Stimulated activated CD4-positive, alpha-beta T cell treated with anti-CD3 and anti-CD28 coated beads, Interleukin-1b, Interleukin-23, amount 100 ng/mL, for 1 hour (primary cell): Measurements from ENCODE around the gene RNF214.

ENCODE experiments used
- DNase-seq, 2 donors: peaks; one replicate each; pipeline ENCODE4 v3.0.0-alpha.2; 2020; ENCODE audit warnings: low read depth in 2 of 2

The RNF214 gene

DNA sequence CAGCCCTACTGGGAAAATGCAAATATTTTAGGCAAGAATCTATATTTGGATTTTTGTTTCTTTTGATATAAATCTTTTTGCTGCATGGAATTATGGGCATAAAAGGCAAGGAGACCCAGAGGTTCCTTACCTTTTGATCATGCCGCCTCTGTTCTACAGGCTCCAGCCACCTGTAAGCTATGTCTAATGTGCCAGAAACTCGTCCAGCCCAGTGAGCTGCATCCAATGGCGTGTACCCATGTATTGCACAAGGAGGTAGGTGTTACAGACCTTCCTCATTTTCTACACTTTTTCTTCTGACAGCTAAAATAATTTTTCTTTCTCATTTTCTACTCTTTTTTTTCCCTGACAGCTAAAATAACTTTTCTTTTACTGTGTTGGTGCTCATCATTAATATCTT, 50.5 kb downstream of the RNF214 start:
- DNase-seq: no peak

DNA sequence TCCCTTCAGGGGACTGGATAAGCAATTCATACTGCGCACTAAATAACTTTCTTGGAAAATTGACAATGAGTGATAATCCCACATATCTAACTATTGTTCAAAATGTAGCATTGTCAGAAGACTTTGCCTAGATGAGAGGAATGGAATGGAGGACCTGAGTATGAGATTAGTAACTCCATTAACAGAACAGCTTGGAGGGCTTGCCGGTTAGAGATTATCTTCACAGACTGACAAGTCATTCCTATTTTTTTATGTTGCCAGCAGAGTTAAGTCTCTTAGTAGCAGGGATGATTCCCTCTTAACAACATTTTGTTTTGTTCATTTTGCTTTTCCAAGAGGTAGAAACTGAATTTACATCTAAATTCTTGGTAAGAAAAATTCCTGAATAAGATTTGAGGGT, 51.6 kb downstream of the RNF214 start:
- DNase-seq: no peak

DNA sequence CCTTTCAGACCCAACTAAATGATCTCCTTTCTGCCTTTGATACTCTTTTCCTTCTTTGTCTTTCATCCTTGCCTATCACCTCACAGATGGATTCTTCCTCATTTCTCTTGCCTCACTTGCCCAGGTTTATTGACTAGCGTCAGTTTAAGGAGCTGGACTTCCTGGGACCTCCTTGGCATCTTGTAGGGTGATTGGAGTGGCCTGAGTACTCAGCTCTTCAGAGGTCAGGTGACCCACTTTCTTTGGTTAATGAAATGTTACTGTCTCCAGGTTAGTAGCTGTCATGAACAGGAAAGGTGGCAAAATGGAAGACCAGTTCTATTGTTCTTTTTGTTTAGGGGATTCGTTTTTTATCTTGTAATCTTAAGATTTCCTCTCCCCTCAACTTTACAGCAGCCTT, 54.1 kb downstream of the RNF214 start:
- DNase-seq: no peak

DNA sequence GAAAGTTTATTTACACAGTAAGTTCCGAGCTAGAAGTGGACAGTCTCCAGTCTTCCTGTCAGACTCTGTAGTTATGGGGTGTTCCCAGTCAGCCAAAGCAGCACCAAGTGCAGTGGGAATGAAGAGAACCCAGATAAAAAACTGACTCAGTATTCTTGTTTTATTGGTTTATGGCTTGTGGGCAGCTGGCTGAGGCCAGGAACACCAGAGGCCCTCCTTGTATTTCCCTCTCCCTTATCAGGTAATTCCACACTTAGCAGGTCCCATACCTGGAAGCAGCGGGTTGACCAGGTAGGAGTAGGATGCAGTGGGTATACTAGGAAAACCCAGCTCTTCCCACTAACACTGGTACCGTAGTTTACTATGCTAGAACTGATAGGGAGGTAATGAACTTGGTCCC, 55.2 kb downstream of the RNF214 start:
- no peak for DNase-seq

DNA sequence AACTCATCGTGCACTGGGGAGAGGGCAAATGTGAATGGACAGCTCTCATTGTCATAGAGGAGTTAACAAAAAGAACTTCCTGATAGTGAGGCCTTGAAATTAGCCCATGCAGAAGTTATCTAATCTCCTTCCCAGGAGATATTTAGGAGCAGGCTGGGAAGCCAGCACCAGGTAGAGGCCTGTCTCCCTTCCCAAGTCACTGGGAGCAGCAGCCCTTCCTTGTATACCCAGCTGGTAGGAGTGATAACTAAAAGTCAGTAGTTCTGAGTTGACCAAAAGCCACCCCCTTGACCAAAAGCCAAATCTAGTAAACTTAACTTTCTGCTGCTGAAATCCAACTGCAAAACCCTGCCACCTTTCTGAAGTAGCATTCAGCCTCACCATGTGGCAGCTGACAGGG, 57.3 kb downstream of the RNF214 start:
- DNase-seq: no peak

DNA sequence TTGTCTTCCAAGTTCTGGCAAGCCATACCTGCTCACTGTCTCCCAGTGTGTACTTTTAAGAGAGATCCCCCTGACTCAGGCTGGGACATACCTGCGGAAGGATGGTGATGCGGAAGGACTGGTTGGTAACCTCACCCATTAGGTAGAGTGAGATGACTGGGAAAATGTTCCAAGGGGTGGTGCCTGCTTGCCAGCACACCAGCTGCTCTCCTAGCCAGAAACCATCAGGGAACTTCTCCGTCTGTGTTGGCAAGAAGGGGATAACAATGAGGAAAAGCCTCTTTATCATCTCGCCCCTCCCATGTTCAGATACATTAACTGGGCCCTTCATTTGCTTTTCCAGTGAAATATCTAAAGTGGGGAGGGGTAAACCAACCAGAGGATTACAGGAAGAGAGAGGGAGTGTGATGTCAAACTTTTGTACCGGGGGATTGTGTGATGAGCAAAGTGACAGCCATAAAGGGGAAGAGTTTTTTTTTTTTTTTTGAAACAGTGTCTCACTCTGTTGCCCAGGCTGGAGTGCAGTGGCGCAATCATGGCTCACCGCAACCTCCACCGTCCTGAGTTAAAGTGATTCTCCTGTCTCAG, 58.4 kb downstream of the RNF214 start, which contains the start of gene BACE1-AS:
TSS of gene BACE1-AS (plus strand) at position 538 of the 588 bp plus-strand sequence.
- no peak for DNase-seq

DNA sequence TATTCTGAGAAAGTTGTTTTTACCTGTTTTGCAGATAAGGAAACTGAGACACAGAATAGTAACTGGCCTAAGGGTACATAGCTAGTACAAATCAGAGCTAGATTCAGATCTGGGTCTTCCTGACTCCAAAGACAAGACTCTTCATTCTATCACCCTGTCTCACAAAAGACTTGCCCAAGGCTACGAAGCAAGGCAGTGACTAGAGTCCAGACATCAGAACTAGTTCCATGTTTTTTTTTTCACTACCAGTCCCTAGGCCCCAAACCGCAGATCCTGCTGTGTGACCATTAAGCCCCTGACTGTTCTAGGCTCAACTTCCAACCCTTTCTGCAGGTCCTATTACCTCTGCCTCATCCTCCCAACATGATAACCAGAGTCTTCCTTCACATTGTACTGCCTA, 60.1 kb downstream of the RNF214 start:
- no peak for DNase-seq

DNA sequence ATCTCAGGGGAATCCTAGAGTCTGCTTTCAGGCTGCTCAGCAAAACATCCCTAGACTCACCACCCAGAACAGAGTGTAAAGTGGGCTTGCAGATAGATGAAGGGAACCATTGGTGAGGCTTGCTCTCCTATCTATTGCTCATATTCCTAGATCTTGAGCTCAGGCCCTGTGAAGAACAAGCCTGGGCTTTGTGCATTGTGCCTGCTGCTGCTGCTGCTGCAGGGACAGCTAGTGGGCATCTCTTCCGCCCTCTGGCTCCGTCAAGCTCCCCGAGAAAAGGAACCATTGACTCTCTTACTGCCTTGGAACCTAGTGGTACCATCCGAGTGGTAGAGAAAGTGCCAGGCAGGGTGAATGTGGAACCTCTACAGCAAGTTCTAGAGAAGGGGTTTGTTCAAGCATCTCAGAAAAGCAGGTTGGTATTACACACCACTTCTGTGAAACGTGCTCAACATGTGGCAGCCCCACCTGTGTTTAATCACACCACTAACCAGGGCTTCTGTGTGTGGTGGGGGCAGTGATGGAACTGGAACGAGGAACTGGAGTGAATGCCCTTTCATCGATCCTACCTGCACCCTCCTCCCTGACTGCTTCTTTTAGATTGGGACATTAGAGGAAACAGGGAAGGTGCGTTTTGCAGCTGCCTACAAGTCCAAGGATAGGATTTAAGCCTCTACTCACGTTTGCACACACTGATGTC, 63.1 kb downstream of the RNF214 start:
- DNase-seq: no peak

DNA sequence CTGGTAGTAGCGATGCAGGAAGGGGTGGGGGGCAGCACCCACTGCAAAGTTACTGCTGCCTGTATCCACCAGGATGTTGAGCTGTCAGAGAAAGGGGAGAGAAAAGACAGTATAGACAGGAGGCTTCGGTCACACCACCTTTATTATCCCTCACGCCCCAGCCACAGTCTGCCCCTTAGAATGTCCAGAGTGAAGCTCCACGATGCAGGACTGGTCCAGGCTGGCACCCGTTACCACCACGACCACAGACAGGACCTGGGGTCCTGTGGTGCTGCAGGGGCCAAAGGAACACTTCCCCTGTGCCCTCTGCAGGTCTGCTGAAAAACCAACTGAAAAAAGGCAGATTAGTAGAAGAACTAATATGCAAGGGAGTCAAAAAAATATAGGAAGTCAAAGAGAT, 64.4 kb downstream of the RNF214 start:
- DNase-seq: no peak

DNA sequence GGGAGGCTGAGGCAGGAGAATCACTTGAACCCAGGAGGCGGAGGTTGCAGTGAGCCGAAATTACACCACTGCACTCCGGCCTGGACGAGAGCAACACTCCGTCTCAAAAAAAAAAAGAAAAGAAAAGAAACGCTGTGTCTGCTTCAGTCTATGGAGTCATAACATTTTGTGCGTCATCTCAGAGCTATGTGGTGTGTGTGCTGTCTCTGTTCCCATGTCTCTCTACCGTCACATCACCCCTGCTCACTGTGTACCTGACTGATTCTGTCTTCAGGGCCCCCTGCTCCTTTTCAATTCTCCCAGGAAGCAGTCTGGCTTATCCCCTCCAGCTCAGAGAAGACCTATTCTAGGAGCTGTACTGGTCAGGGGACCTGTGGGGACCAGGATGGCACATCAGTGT, 65.7 kb downstream of the RNF214 start:
- DNase-seq: no peak

DNA sequence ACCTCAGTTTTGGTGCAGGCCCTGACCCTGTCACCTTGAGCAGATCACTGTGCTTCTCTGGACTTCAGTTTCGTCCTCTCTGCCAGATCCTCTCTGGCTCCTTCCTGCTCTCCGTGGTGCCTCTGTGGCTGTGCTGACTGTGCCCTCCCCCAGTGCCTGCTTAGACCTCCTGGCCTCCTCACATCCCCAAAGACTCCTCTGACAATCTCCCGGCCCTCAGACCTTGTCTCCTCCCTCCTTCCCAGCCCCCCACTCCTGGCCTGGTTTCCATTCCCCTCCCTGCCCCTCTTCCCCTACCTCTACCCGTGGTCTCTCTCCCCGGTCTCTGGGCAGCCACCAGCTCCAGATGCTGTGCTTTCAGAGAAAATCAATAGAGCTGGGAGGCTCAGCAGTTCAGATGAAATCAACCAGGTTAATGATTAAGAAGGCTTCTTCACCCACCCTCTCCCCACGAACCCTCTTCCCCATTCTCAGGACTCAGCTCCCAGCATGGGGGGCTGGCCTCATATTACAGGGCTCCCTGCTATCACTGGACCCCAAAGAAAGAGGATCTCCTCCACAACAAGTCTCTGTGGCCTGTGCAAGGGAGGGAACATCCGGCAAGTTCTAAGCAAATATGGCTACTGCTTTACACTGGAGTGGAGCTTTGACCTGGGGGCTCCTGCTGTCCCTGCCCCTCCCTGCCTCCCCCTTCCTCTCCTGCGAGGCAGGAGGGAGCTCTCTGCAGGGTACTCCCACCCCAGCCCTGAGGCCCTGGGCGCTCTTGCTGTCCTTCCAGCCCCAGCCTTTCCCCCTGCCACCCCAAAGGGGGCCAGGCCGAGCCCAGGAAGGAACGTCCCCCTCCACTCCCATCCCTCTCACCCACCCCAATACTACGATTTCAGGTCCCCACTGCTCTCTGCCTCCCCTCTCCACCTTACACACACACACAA, 67.1 kb downstream of the RNF214 start:
- DNase-seq: no peak

DNA sequence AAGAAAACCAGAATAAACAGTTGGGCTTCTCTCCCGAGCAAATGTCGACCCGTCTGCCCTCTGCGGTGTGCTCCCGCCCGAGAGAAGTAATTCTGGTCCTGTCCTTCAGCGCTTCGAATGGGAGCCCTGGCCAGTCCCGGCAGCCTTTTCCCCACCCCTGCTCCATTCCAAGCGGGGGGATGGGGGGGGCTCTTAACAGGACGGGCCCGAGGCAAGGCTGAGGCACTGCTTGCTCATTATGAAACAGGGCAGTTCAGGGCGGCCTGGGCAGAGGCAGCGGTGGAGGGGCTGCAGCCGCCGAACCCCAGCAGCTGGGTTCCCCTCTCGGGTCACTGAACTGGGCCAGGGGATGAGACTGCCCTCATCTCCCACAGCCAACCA, 67.8 kb downstream of the RNF214 start:
- no peak for DNase-seq

DNA sequence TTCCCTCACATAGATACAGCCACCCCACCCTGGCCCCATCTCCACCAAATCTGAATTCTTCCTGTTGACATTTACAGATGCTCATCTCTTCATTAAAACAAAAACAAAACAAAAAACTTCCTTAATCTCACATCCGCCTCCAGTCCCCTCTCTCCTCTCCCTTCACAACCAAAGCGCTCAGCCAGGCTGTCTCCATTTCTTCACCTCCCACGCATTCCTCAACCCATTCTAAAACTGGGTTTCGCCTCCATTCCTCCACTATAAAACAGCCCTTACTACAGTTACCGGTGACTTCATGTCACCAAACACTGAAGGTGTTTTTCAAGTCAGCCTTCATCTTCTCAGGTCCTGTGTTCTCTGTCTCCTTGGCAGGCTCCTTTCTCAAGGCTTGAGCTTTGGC, 68.3 kb downstream of the RNF214 start:
- DNase-seq: no peak

DNA sequence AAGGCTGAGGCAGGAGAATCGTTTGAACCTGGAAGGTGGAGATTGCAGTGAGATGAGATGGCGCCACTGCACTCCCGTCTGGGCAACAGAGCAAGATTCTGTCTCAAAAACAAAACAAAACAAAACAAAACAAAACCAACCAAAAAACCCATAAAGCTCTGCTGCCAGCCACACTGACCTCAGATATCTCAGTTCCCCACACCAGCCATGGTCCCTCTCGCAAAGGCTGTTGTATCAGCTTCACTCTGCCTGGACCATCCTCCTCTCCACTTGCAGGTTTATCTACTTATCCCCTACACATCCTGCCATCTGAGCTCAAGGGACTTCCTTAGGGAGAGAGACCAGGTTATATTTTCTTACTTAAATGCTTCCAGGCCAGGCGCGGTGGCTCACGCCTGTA, 69.8 kb downstream of the RNF214 start:
- no peak for DNase-seq

DNA sequence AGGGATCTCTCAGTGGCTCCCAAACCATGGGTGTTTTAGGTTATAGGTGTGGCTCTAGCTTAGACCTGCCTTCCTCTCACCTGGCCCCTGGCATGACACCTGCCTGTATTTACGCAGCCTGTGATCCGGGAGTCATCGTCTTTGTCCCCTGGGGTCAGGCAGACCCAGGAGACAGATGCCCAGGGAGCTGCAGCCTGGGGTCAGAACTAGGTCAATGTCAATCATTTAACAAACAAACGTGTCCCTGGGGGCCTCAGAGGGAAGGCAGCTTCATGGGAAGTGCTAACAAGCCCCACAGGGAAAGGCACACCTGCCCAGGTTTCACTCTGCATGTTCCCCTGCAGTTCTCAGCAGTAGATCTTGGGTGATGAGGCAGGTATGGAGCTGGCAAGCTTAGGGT, 70.6 kb downstream of the RNF214 start:
- no peak for DNase-seq

DNA sequence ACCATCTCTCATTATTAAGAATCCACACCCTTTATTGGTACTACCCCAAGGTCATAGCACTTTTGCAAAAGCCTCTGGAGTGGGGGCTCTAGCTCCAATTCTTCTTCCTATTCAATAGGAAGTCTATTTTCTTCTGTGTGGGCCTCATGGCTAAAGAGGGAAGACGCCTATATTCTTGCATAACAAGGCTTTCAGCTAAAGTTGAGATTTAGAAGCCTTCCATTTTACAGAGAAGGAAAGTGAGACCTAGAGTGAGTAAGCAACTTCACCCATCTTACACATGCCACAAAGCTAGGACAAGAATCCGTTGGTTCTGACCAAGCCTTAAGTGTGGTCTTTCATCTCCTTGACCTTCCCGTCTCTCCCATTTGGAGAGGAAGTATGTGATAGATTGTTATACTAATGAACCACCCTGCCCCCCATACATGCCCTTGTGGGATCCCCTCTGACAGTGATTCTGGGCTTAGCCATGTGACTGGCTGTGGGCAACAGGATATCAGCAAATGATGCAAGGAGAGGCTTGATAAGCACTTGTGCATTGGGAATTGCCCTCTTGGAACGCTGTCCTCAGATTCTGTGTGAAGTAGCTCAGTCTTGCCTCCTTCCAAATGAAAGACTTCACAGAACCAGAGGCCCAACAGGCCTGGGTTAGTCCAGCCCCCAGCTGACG, 71.3 kb downstream of the RNF214 start:
- no peak for DNase-seq

DNA sequence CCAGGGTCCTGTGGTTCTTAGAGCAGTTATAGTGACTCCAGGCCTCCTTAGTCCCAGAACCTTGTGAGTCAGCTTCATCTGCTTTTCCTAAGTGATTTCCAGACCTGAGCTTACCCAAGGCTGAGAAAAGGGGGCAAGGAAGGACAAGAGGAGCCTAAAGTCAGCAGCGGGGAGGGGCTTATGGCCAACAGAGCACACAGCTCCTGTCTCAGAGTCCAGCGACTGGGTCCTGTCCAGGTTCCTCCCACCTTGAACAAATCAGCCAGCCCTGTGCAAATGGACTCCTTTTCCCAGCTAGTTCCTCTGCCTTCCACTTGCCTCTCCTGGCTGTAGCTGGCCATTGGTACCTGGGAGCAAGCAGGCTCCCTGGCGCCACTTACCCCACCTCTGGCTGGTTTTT, 72.7 kb downstream of the RNF214 start:
- DNase-seq: no peak

DNA sequence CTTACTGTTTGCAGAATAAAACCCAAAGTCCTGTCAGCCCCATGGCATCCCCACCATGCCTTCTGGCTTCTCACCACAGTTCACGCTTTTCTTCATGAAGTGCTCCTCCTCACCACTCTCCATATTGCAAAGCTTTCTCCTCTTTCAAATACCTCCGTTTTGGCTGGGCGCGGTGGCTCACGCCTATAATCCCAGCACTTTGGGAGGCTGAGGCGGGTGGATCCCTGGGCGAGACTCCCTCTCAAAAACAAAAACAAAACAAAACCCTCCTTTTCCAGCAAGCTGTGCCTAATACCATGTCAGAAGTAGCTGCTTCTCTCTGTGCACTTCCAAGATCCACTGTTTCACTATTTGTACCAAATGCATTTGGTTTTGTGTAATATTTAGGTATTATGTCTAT, 76.8 kb downstream of the RNF214 start:
- DNase-seq: no peak

DNA sequence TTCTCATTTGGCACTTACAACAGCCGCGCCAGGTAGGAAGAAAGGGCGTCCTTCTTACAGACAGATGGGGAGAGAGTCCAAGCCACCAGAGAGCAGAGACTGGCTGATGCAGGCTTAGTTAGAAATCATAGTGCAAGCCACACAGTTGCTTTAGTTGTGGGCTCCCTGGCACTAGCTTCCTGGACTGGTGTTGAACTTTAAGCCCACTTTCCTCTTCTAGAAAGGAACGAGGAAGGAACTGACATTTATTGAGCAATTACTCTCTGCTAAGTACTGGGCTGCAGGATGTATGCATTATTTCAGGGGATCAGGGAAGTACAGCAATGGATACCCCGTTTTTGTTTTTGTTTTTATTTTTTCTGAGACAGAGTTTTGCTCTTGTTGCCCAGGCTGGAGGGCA, 80.6 kb downstream of the RNF214 start:
- DNase-seq: no peak

DNA sequence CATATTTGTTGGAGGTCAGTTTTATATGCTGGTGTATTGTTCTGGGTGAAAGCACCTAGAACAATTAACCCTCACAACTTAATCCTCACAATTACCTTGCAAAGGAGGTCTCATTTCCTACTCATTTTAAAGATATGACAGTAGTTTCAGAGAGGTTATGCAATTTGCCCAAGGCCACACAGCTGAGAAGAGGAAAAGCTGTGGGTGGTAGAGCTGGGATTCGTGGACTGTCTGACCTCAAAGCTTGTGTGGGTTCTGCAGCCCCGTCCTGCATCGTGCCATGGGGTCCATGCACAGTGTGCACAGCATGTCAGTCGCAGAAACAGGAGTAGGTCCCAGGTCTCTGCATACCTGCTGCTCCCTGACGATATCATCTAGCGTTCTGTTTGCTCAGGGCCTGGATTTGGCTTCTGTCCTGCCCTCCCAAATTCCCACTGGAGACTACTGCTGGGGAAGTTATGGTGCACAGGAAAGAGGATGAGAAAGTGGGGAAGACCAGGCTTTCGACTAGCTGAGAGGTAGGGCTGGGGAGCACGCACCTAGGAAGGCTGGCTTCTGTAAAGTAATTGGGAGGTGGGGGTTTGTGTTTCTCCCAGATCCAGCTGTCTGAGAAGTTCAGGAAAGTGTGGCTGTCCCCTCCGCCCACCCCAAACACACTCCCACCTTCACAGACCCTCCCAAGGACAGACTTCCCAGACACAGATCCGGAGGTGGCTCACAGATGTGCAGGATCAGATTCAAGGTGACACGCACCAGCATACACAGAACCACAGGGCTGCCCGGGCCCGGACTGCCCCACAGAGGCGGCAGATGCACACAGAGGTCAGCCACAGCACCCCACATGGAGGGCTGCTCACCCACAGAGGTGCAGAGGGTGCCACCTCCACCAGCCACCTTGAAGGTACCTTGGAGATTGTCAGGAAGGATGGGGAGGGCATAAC, 81.6 kb downstream of the RNF214 start:
- DNase-seq: no peak

DNA sequence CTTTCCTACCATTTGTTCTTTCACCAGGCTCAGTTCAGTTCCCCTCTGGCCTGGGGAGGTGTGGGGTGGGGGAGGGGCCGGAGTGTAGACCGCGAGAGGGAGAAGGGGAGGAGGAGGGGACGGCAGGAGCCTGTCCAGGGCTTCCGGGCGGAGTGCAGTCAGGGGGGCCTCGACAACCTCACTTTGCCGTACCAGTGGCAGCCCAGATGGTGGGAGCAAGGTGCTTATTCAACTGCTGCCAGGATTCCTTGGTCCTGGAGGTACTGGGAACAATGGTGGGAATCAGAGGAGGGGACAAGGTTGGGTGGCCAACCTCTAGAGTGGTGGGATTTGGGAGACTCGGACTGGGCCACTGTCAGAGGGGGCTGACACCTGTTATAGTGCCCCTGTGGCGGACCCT, 82.4 kb downstream of the RNF214 start:
- DNase-seq: no peak
